Mucosa of gallbladder (tissue), 1 donor: ENCODE measurements around the gene PLEKHA6. TPM values are rescaled to one million over a fixed set of nuclear protein-coding genes. Genes with fewer than 3 reads are reported as not detected.
"Not testable (repeated sequence)": the region's sequence is repeated elsewhere in the genome, so short reads cannot be mapped to it uniquely, and the experiment has no call there.

Source experiments
- DNase-seq: peaks from one replicate; pipeline ENCODE4 v3.0.0-alpha.2; 2020; ENCODE audit warnings: low spot score
- total RNA-seq: library from RNA; stranded (reverse); gene quantifications from one replicate; pipeline ENCODE4 v1.2.1, GENCODE V29; 2021
- donor health status: DM: no; HTN: no; CAD: no.

Gene PLEKHA6
- total RNA-seq, 1 donor from 2014 or later: 115 TPM

DNA sequence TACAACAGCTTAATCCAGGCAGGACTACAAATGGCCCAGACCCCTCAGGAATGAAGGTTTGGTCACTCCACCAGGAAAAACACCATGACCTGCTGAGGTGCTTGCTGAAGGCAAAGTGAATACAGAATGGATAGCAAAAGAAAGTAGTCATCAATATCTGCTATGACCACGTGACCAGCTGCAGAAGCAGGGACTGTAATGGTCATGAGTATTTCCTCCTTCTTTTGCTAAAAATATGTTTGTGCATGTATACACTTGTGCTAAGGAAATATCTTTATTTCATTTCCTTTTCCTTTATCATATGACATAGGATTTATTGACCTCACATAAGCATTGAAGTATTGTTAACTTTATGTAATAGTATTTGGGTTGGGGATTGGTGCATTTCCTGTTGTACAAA is 119.5 kb downstream of the PLEKHA6 start:
- no peak for DNase-seq

DNA sequence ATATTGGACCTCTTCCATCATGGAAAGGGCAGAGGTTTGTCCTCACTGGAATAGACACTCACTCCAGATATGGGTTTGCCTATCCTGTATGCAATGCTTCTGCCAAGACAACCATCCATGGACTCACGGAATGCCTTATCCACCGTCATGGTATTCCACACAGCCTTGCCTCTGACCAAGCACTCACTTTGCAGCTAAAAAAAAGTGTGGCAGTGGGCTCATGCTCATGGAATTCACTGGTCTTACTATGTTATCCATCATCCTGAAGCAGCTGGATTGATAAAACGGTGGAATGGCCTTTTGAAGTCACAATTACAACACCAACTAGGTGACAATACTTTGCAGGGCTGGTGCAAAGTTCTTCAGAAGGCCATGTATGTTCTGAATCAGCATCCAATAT is 120.3 kb downstream of the PLEKHA6 start:
- DNase-seq: not testable (repeated sequence)

DNA sequence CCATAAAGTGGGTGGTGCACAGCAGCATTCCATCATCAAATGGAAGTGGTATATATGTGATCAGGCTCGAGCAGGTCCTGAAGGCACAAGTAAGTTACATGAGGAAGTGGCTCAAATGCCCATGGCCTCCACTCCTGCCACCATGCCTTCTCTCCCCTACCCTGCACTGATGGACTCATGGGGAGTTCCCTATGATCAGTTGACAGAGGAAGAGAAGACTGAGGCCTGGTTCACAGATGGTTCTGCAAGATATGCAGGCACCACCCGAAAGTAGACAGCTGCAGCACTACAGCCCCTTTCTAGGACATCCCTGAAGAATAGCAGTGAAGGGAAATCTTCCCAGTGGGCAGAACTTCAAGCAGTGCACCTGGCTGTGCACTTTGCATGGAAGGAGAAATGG is 121.2 kb downstream of the PLEKHA6 start:
- not testable (repeated sequence) for DNase-seq

DNA sequence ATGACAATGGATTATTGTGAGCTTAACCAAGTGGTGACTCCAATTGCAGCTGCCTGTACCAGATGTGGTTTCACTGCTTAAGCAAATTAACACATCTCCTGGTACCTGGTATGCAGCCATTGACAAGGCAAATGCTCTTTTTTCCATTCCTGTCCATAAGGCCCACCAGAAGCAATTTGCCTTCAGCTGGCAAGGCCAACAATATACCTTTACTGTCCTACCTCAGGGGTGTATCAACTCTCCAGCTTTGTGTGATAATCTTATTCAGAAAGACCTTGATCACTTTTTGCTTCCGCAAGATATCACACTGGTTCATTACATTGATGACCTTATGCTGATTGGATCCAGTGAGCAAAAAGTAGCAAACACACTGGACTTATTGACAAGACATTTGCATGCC is 122.2 kb downstream of the PLEKHA6 start:
- not testable (repeated sequence) for DNase-seq

DNA sequence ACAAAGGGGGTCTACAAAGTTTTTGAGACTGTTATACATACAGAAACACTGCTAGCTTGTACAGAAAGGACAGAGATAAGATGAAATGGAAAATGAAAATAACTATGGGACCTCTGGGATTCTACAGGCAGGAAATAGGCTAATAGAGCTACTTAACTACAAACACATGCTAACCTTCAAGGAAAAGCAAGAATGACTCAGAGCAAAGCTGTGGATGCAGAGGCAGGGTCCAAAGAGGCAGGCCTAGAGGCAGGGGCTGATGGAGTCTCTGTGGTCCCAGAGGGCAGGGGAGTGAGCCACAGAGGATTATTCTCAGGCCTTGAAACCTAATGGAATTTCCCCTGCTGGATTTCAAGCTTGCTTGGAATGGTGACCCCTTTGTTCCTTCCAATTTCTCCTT is 127.2 kb downstream of the PLEKHA6 start:
- no peak for DNase-seq

DNA sequence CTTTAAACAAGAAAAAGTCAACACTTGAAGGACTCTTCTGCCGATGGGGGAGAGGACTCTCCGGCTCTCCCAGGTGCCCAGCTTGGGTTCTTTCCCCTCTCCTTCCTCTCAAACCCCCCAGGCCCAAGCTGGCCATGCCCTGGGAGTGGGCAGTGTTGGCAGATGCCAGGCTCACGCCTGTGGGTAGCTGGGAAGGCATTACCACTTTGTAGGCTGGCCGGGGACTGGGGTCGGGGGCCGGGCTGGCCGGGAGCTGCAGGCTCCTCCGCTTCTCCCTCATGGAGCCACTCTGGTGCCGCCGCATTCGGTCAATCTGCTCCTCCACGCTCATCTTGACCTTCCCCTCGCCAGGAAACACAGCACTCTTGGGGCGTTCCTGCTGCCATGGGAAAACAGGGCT is 129.5 kb downstream of the PLEKHA6 start:
- DNase-seq: no peak

DNA sequence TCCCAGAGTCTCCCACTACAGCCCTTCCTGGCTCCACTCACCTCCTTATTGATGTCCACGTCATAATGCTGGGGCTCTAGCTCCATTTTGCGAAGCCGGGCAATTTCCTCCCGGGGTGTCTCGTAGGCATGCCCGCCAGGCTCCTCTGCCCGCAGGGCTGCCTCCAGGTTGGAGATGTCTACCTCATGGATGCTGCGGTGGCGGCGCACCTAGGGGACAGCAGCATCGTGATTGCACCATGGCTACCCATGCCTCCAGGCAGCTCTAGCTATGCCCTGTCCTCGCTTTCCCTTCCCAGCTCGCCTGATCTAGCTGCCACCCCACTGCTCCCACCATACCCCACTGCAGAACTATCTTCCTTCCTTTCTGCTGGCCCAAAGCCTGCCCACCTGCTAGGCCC is 130.8 kb downstream of the PLEKHA6 start:
- DNase-seq: no peak

DNA sequence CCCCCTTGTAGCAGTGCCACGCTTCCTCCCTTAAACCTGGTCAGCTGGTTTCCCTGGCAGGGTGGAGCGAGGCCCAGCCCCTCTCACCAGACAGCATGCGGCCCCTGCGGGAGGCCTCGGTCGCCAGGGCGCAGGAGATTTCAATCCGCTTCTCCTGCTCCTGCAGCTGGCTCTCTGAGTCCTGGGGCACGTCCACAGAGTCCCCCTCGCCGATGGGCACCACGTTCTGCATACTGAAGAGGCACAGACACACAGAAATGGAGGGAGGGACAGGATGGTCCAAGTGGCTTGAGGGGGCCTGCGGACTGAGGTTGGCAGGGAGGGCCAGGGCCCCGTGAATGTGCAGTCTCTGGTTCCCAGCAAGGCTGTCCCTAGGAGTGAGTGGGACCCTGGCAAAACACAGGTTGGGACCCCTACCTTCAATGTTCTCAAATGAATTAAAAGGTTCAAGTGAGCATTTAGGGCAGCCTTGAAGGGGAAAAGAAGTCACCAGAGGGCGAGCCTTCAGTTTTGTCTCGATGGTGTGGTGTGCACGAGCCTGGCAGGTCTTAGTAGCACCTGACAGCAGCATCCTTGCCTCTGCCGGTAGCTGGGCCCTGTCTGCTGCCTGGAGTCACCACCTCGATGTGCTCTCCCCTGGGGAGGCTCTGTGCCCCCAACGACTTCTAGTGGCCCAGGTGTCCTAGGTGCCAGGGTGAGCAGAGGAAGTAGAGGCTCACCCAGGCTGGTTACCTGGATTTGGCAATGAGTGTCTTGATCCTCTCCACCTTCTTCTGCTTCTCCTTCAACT is 131.5 kb downstream of the PLEKHA6 start:
- DNase-seq: no peak

DNA sequence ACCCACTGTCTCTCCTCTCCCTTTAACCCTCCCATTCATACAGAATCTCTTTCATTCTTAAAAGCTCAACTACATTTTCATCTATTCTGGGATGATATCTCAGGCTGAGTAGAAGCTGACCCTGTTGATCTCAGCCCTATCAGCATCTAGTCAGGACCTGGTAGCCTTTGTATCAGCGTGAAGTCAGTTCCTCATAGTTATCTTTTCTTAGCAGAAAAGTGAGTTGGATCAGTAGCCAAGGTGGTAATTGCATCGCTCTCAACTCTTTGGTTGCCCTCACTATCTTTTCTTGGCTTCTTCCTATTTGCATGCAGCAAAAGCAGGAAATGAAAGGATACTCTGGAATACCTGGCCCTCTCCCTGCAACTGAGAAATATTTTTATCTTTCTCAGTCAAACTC is 132.4 kb downstream of the PLEKHA6 start:
- no peak for DNase-seq

DNA sequence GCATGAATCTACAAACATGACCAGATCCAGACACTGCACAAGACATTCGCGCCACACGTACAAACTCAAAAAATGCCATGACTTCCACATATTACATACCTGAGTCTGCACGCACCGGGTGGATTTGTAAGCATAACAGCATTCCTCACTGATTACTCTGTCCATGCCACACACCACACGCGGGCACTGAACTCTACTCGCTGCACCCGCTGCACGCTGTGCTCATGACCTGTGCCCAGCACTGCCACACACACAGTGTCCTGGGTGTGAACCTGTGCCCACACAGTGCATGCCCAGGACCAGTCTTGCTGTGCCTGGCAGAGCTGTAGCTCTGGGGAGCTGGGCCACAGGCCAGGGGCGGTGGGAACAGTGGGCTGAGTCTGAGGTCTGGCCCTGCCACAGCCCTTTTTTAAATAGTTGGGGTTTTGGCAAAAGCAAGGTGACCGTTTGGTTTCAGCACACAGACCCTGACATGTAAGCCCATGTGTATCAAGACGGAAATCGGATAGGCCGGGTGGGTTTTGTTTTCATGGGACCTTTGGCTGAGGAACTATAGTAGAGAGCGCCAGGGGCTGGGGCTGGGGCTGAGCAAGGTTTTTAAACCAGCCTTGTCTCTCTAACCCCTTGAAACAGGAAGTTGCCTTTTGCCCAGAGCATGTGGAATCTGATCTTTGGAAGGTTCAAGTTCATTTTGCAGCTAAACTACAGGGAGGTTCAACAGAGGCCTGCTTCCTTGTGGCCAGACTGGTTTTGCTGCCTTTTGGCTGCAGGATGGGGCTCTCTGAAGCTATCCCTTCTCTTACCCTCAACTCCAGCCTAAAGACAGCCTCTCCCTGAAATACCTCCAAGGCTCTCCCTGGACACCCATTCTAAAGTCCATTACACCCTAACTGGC is 133.6 kb downstream of the PLEKHA6 start:
- peak; percentile 82 for DNase-seq

DNA sequence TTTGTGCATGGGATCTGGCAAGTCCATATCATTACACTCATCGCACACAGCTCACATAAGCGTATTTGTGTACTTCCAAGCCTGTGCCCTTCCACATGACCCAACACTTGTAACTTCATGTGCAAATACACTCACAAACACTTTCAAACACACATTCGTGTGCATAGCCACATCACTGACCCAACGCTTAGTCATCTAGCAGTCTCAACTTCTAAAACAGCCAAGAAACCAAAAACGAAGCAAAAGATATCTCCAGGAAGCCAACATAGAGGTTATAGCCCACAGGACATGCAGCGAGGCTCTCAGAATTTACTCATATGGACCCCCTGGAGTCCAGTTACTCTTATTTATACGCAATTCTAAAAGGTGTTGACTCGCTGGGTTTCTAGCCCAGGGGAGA is 135.1 kb downstream of the PLEKHA6 start:
- DNase-seq: no peak

DNA sequence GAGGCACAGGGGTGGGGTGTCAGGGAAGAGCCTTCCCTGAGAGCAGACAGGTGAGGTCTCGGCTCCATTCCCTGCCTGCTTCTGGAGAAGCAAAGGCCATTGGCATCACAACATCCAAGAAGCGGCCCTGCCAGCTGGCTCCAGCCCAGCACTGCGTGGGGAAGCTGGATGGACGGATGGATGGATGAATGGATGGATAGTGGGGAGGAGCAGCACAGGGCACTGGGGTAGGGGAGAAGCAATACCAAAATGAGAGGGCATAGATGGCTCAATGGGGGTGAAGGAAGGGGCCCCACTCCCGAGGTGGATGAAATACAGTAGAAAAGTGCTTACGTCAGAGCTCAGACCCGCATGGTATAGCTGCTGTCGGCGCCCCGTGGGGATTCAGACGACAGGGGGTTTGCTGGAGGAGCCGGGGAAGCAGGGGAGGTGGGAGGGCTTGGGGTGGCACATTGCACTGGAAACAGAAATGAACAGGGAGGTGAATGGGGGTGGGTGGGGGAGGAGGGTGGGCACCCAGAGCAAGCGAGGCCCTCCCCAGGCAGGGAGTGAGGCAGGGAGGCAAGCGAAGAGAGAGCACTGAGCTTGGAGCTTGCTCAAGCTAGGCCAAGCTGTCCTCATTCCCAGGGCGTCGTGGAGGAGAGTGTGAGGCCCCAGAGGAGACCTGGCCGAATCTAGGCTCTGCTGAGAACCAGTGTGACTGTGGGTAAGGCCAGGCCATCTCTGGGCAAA is 136.4 kb downstream of the PLEKHA6 start:
- no peak for DNase-seq

DNA sequence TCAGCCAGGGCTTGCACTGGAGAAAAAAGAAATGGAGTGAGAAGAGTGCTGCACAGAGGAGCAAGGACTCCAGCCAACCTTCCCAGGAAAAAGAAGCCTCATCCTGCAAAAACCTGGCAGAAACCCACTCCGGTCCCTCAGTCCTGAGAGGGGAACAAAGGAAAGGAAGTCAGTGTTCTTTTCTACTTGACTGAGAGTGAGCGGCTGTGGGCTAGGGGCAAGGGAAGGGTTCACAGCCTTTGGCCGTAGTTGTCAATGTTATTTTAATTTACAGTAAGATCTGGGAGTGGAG is 137.0 kb downstream of the PLEKHA6 start:
- no peak for DNase-seq

DNA sequence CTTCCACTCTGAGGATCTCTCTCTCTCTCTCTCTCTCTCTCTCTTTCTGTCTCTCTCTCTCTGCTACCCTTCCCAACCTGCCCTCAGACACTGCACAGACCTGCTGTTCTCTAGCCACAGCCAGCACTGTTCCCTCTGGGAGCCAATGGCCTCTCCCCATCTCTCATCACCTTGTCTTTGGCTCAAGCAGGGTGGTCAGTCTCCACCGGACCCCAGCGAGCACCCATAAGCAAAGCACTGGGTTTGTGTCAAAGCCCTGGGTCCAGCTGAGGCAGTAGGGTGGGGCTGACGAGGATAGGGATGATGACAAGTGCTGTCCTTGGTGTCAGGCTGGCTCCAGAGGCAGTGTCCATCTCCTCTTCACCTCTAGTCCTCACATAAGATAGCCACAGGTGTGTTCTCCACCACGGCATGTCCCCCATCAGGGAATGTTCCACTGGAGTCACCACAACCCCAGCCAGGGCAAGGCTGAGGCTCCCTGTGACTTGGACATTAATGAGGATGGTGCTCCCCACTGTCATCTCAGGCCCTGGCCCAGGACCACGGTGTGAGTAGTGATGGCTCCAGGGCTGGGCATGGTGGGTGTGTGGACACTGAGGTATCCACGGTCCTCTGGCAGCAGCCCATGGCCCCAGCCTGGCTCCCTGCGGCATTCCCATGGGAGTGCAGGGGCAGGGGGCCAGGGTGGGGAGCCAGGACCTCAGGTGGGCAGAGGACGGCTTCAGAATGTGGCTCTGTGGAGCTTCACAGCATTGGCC is 137.5 kb downstream of the PLEKHA6 start:
- no peak for DNase-seq

DNA sequence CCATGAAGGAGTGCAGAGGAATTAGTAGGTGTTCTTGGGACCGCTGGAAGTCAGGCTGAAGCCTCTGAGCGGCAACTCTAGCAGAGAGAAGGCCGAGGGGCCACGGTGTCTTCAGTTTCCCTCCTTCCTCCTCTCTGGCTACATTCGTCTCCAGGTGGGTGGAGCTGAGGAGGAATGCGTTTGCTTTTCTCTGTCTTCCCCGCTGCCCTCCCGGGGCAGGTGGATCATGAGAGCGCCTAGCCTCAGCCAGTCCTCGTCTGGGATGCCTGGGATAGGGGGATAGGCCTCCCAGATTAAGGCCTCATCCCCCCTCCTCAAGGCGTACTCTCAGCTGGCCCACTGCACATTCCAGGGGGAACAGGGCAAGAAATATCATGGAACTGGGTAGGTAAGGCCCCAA is 138.5 kb downstream of the PLEKHA6 start:
- DNase-seq: no peak

DNA sequence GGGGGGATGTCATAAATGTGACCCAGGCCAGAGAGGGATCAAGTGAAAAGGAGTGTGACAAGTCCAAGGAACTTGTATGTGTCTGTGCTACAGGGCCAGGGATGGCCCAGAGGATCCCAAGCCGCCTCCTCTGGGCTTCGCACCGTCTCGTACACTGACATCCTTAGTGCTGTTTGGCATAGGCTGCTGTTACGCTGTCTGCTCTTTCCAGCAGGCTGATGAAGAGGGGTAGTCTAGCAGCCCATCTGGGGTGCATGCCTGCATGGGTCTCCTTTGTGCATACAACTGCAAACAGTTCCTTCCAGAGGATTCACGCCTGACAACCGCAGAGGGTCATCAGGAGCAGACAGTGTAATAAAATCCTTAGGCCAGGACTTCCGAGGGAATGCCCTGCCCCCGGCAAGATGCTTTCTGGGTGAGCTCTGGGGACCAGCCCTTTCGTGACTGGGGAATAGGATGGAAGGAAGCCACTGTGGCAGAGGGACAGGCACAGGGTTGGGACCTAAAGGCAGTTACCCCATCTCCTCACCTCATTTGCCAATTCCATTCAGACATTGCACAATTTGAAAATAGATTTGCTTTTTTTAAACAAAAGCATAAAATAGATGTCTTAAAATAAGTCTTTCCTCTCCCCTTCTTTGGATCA is 139.6 kb downstream of the PLEKHA6 start:
- DNase-seq: no peak

DNA sequence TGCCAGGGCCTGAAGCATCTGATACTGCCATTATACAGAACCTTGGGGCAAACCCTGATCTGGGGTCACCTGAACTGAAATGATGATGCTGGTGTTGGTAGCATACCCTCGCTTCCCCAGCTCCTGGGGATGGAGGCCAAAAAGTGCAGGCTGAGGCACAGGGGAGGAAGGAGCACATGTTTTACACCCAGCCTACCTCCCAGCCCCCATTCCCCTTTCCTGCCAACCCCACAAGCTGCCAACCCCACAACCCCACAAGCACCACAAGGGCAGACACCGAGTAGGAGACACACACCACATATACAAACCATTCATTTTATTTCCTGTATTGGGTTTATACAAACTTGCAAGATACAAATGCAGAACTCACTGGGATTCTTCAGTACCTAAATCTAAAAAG is 141.2 kb downstream of the PLEKHA6 start:
- DNase-seq: no peak

DNA sequence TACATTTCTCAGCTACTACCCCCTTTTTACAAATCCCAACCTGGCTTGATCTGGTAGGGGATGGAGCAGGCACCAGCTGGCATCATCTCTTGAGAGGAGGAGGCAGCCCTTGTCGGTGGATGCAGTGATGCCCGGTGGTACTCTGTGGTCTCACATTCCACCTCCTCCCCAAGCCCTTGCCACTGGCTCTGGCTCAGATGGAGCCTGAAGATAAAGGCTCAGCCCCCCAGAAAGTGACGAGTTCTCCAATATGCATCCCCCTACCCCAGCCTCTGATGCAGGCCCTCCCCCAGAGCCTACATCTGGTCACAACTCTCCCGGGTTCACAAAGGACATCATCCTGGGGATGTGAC is 142.1 kb downstream of the PLEKHA6 start:
- no peak for DNase-seq

DNA sequence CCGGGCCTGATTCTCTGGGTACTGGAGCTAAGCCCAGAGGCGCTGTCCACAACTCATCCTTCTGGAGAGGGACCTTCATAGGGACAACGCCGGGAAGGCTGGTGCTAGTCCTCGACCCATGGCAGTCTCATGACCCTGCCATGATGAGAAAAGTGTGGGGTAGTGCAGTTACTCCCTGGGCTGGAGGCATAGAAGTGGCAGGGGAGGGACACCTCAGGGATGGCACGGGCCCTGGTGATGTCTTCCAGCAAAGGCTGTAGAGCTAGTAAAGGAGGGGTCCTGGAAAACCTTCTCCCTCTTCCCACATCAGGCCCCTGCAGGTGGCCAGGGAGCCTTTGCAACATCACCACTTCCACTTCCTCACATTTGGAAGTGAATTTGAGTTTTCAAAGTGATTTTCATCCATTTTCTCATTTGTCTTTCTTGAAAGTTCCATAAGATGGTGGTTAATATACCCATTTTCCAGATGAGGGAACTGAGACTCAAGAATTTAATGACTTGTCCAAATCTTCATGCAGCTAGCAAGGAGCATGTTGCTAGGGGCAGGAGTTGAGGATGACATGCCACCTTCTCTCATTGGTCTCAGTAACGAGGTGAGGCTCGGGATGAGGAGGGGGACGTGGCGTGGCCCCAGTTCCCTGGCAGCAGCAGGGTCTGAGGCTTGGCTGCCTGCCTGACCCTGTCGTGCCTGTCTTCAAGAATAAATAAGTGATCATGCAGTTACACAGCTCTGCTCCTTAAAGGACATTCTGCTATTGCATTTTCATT is 142.7 kb downstream of the PLEKHA6 start:
- no peak for DNase-seq

DNA sequence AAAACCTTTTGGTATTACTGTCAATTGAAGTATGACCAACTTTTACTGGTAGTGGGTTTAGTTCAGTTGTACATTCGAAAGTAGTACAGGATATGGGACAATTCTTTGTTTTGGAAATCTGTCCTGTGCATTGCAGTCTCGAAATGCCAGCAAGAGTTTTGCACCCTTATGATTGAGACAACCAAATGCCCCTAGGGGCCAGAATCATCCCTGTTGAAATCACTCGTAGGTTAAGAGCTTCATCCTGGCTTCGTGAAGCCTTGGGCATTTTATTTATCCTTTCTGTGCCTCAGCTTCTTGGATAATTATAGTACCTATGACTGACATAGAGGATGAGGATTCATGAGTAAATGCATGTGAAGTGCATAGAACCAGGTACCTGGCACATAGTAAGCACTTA is 143.5 kb downstream of the PLEKHA6 start:
- no peak for DNase-seq
